GM19372 (cell line): ENCODE results near the gene PLA2G4F.

ENCODE experiments used
- ATAC-seq: cut with Tn5 transposase; IDR thresholded peaks from one replicate; pipeline ENCODE4 v1.9.1; 2021; ENCODE audit warnings: mild to moderate bottlenecking, low read depth, moderate library complexity; ENCODE audit not compliant: unreplicated experiment

The PLA2G4F gene

GRCh38 chr15:42156243-42156922 is at the start of gene PLA2G4F:
Gene PLA2G4F (minus strand): TSS chr15:42156636. CDS start chr15:42156549, 87 bp downstream.
- no peak for ATAC-seq

GRCh38 chr15:42203891-42204290 is 47.5 kb upstream of the PLA2G4F start:
- ATAC-seq = no peak

- ATAC-seq = no peak
These were observed 46.2 kb upstream of the PLA2G4F start for GRCh38 chr15:42202653-42203052.

GRCh38 chr15:42201801-42202200 is 45.4 kb upstream of the PLA2G4F start:
- ATAC-seq = no peak

GRCh38 chr15:42199126-42199525 is 42.7 kb upstream of the PLA2G4F start:
- no peak for ATAC-seq

- ATAC-seq = no peak
These were observed 42.1 kb upstream of the PLA2G4F start for GRCh38 chr15:42198516-42198915.

- no peak for ATAC-seq
These were observed 38.1 kb upstream of the PLA2G4F start for GRCh38 chr15:42194513-42194912.

GRCh38 chr15:42193383-42193782 is 36.9 kb upstream of the PLA2G4F start:
- no peak for ATAC-seq

- no peak for ATAC-seq
These were observed 35.3 kb upstream of the PLA2G4F start for GRCh38 chr15:42191610-42192346.

GRCh38 chr15:42190370-42190769 is 33.9 kb upstream of the PLA2G4F start:
- no peak for ATAC-seq

- ATAC-seq = no peak
These were observed 29.4 kb upstream of the PLA2G4F start for GRCh38 chr15:42185801-42186200.

GRCh38 chr15:42184736-42185135 is 28.3 kb upstream of the PLA2G4F start:
- ATAC-seq = no peak

- no peak for ATAC-seq
These were observed 27.9 kb upstream of the PLA2G4F start for GRCh38 chr15:42184296-42184695.

GRCh38 chr15:42182961-42183360 is 26.5 kb upstream of the PLA2G4F start:
- ATAC-seq = no peak

GRCh38 chr15:42182328-42182886 is 26.0 kb upstream of the PLA2G4F start:
- ATAC-seq = no peak

- ATAC-seq = no peak
These were observed 21.6 kb upstream of the PLA2G4F start for GRCh38 chr15:42178056-42178455.

- ATAC-seq = no peak
These were observed 19.2 kb upstream of the PLA2G4F start for GRCh38 chr15:42175671-42176070.

GRCh38 chr15:42172475-42172874 is 16.0 kb upstream of the PLA2G4F start:
- ATAC-seq = no peak

GRCh38 chr15:42171795-42172194 is 15.4 kb upstream of the PLA2G4F start:
- no peak for ATAC-seq

- ATAC-seq = no peak
These were observed 14.7 kb upstream of the PLA2G4F start for GRCh38 chr15:42171122-42171521.

- ATAC-seq = no peak
These were observed 9.9 kb upstream of the PLA2G4F start for GRCh38 chr15:42166225-42166940.
